GM21825 (cell line): ENCODE measurements around the gene CASZ1.

Experiments
- ATAC-seq: cut with Tn5 transposase; IDR thresholded peaks from one replicate; pipeline ENCODE4 v1.9.1; 2021; ENCODE audit warnings: mild to moderate bottlenecking, moderate library complexity; ENCODE audit not compliant: unreplicated experiment

The CASZ1 gene

GRCh38 chr1:10691740-10692125 lies 104.7 kb downstream of the CASZ1 start:
- no peak for ATAC-seq

GRCh38 chr1:10691075-10691739 lies 105.2 kb downstream of the CASZ1 start:
- ATAC-seq = no peak

- no peak for ATAC-seq
Observed at GRCh38 chr1:10690484-10690883, 106.0 kb downstream of the CASZ1 start.

- ATAC-seq = no peak
Observed at GRCh38 chr1:10688409-10688786, 108.0 kb downstream of the CASZ1 start.

- no peak for ATAC-seq
Observed at GRCh38 chr1:10687782-10688408, 108.6 kb downstream of the CASZ1 start.

- no peak for ATAC-seq
Observed at GRCh38 chr1:10687251-10687651, 109.2 kb downstream of the CASZ1 start.

GRCh38 chr1:10686404-10687040 lies 109.9 kb downstream of the CASZ1 start:
- no peak for ATAC-seq

- ATAC-seq = no peak
Observed at GRCh38 chr1:10685808-10686403, 110.5 kb downstream of the CASZ1 start.

GRCh38 chr1:10685196-10685807 lies 111.1 kb downstream of the CASZ1 start:
- ATAC-seq = no peak

- no peak for ATAC-seq
Observed at GRCh38 chr1:10684221-10684620, 112.2 kb downstream of the CASZ1 start.

GRCh38 chr1:10682449-10683309 lies 113.8 kb downstream of the CASZ1 start:
- ATAC-seq = no peak

GRCh38 chr1:10682108-10682445 lies 114.4 kb downstream of the CASZ1 start:
- no peak for ATAC-seq

GRCh38 chr1:10681296-10682107 lies 114.9 kb downstream of the CASZ1 start:
- ATAC-seq = no peak

- ATAC-seq = no peak
Observed at GRCh38 chr1:10680487-10680886, 116.0 kb downstream of the CASZ1 start.

- no peak for ATAC-seq
Observed at GRCh38 chr1:10679496-10680220, 116.8 kb downstream of the CASZ1 start.

- ATAC-seq = no peak
Observed at GRCh38 chr1:10678852-10679251, 117.6 kb downstream of the CASZ1 start.

GRCh38 chr1:10678402-10678801 lies 118.0 kb downstream of the CASZ1 start:
- ATAC-seq = no peak

GRCh38 chr1:10677491-10678391 lies 118.7 kb downstream of the CASZ1 start:
- no peak for ATAC-seq
